ENCODE measurements around the gene AP5Z1. TPM values are rescaled to one million over a fixed set of nuclear protein-coding genes. Genes with fewer than 3 reads are reported as not detected.

AP5Z1 gene
- total RNA-seq, 1 donor = 40.2 TPM

DNA sequence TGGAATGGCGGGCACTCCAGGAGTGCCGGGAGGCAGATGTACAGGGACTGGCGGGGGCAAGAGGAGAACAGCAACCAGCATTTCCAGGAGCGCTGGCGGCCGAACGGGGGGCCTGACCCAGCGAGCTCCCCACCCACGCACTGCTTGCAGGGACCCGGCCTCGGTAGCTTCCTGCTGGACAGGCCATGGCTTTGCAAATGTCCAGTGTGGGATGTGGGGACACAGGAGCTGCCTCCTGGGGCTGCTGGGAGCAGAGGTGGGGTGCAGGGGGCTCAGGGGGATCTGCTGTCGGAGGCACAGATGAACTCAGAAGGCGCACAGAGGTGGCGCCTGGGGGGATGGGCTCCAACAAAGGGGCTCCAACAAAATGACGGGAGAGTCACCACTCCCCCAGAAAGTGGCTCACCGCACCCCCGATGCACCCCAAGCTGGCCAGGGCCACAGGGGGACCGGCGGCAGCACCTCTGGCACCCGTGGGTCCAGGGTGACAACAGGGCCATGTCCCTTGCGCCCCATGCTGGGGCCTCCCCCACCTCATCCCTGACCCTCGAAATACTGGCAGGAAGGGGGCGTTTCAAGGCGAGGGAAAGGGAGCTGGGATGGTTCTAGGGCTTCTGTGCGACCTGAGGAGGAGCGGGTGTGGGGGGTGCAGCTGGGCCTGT lies 41.1 kb downstream of the AP5Z1 start:
- TF ChIP-seq, protein P1, sequence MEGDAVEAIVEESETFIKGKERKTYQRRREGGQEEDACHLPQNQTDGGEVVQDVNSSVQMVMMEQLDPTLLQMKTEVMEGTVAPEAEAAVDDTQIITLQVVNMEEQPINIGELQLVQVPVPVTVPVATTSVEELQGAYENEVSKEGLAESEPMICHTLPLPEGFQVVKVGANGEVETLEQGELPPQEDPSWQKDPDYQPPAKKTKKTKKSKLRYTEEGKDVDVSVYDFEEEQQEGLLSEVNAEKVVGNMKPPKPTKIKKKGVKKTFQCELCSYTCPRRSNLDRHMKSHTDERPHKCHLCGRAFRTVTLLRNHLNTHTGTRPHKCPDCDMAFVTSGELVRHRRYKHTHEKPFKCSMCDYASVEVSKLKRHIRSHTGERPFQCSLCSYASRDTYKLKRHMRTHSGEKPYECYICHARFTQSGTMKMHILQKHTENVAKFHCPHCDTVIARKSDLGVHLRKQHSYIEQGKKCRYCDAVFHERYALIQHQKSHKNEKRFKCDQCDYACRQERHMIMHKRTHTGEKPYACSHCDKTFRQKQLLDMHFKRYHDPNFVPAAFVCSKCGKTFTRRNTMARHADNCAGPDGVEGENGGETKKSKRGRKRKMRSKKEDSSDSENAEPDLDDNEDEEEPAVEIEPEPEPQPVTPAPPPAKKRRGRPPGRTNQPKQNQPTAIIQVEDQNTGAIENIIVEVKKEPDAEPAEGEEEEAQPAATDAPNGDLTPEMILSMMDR (IDR thresholded peaks at IDR 0.05; ENCODE audit: insufficient read depth, low read depth, low read length) = no peak
- no peak for DNase-seq (ENCODE audit: low read depth)
- no peak overlapping the region for H3K4me3 ChIP-seq (ENCODE audit: low read depth, low read length)

DNA sequence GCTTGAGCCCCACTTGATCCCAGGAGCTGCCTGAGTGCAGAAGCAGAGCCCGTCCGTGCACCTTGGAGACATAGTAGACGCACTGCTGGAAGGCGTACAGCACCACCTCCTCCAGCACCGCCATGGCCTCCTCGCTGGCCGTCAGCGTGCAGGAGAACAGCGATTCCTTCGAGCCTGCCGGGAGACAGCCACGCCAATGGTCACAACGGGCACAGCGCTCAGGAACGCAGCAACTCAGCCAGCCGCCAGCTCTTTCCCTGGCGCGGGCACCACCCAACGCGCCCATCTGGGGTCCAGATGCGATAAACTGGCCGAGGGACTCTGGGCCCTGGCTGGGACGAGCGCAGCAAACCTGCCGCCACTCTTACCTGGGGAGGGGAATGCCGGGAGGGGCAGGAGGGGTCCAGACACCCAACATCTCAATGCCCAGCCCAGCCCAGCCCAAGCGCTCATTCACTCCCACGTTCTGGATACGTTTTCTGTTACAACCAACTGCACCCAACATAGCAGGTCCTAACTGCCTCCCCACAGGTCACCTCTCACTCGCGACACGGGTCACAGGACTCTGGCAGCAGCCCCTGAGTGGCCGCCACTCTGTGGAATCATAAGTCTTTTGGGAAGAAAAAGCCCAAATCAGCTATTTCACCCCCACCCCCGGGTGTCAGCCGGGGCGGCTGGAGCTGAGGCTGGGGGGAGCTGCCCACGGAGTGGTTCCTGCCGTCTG lies 41.9 kb downstream of the AP5Z1 start:
- TF ChIP-seq, protein P1 (IDR thresholded peaks at IDR 0.05; ENCODE audit: insufficient read depth, low read depth, low read length) = no peak
- no peak overlapping the region for H3K4me3 ChIP-seq (ENCODE audit: low read depth, low read length)
- DNase-seq (ENCODE audit: low read depth) = no peak

DNA sequence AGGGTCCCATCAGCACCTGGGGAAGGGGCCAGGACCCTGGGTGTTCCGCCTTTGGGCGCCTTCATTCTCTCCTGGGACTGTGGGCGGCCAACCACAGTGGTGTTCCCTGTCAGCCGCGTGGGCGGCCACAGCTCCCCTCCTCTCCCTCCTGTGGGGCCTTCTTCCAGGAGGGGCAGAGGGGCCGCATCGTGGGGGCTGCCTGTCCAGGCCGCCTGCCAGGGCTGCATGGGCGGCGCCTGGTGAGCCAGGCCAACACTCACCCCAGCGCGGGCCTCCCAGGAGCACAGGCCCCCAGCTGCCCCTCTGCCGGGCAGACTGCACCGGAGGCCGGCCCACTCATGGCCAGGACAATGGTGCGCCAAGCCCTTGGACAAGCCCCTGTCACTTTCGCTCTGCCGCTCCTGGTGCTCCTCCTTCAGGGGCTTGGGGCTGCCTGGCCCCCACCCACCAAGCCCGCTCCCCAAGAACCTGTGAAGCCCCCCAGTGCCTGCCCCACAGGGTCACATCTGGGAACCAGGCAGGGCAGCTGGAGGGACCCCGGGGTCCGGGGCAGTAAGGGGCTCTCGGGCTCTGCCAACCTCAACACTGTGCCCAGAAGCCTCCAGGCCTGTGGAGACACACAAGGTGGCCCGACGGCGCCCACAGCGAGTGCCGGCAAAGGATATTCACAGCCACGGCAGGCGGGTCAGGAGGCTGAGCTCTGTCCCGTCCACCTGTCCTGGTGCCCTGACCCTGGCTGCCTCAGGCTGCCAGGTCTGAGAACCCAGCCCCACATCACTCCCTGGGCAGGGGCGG lies 42.8 kb downstream of the AP5Z1 start:
- TF ChIP-seq, protein P1 (IDR thresholded peaks at IDR 0.05; ENCODE audit: insufficient read depth, low read depth, low read length) = no peak
- no peak overlapping the region for H3K4me3 ChIP-seq (ENCODE audit: low read depth, low read length)
- no peak for DNase-seq (ENCODE audit: low read depth)

DNA sequence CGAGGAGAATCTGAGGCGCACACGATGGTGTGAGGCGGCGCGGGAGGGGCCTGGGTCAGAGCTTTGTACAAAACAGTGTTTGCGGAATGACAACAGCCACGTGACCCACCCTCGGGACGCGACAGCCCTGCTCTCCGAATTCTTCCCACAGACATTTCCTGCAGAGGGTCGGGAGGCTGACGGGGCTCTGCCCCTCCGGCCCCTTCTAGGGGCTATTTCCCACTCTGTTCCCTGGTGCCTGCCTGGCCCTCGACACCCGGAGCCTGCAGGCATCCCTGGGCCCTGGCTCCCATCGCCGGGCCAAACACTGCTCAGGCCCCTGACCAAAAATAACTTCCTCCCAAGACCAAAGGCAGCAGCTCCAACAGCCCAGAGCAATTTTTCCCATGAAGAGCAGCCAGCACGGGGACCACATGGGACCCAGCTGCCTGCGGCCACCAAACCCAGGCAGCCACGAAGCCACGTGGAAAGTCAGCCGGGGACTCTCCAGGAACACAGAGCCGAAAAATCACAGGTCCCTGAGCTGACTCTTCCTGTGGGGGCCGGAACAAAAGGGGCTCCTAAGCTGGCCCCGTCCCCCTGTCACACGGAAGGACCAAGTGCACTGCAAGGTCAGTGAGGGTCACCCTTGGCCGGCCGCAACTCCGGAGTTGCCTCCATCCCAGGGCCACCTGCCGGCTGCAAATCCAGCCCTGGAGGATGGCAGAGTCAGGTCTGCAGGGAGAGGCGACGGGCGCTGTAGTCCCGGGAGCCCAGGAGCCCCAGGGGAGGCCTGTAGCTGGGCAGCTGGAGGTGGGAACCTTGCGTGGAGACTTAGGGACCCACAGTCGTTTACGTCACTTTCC lies 44.4 kb downstream of the AP5Z1 start:
- no peak for DNase-seq (ENCODE audit: low read depth)
- TF ChIP-seq, protein P1 (IDR thresholded peaks at IDR 0.05; ENCODE audit: insufficient read depth, low read depth, low read length) = no peak

DNA sequence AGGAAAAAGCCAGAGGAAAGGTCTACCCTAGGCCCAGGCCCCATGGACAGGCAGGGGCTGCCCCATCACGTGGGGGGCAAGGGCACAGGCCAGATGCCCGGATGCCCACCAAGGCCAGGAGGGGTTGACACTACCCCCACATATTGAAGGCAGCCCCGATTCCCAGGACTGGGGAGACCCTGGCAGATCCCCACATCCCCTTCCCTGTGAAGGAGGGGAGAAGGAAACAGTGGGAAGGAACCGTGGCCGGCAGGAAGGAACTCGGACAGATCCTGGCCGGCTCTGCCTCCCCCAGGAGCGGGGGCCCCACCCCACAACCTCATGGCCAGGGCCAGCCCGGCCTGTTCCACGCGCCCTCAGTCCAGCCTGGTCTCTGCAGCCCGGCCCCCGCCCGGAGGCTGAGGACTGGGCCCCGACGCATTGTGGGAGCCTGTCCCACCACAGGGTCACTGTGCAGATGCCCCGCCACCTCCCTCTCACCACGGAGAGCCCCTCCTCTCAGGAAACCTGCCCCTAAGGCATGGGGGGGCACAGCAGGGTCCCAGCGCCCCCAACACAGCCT lies 45.1 kb downstream of the AP5Z1 start:
- H3K4me3 ChIP-seq (ENCODE audit: low read depth, low read length) = no peak overlapping the region
- TF ChIP-seq, protein P1 (IDR thresholded peaks at IDR 0.05; ENCODE audit: insufficient read depth, low read depth, low read length) = no peak
- DNase-seq (ENCODE audit: low read depth) = no peak

More for the DNA sequence above, 44.4 kb downstream of the AP5Z1 start:
- H3K4me3 ChIP-seq (ENCODE audit: low read depth, low read length) = no peak overlapping the region

DNA sequence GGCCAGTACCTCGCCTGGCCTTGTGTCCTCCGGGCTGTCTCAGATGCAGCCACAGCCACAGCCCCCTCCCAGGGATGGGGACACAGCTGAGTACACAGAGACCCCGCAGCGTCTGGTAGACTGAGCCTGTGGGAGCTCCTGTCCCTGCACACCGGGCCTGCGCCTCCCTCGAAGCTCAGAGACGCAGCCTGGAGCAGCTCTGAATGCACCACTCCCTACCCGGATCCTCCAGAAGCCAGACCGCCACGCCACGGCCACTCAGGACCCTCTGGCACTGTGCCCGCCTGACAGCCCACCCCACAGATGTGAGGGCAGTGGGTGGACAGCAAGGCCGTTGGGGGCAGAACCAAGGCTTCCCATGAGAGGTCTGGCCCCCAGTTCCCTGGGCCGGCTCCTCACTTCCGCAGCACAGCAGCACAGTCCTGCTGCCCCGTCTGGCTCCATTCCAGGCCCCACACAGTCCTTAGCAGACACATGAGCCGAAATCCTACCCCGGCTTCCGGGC lies 45.6 kb downstream of the AP5Z1 start:
- DNase-seq (ENCODE audit: low read depth) = no peak

More for the DNA sequence above, 45.6 kb downstream of the AP5Z1 start:
- TF ChIP-seq, protein P1 (IDR thresholded peaks at IDR 0.05; ENCODE audit: insufficient read depth, low read depth, low read length) = no peak
- H3K4me3 ChIP-seq (ENCODE audit: low read depth, low read length) = no peak overlapping the region
